GM12864 (cell line): ENCODE results near the gene GNAS.

Experiments used
- DNase-seq: peaks from one replicate; pipeline ENCODE4 v3.0.0-alpha.2; 2011; ENCODE audit warnings: low read depth
- H3K4me3 ChIP-seq: 2 replicates; pipeline ENCODE4 v1.5.1; 2011; ENCODE audit warnings: mild to moderate bottlenecking, low read depth, low read length, control low read depth
- TF ChIP-seq, protein P1 (sequence below): IDR thresholded peaks from 2 replicates; pipeline ENCODE4 v1.5.1; 2011; ENCODE audit warnings: low read depth, mild to moderate bottlenecking, moderate library complexity, low read length, control low read depth, inconsistent platforms; ENCODE audit errors: missing control alignments

Gene GNAS

DNA sequence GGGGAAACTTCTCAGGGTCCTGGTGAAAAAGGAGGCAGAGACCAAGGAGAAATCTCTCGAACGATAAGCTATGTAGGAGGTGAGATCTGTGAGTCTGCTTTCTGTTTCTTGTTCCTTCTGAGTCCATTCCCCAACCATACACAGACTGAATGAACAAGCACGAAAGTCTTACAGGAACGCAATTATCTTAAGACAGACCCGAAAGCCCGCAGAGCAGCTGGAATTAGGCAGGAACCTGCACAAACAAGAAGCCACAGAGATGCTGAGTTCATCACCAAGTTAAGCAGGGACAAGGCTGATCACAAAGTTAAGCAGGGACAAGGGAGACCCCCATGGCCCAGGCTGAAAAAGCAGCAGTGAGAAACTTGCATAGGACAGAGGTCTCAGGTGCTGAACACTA, 107.1 kb downstream of the GNAS start:
- no peak overlapping the region for H3K4me3 ChIP-seq
- TF ChIP-seq, protein P1, sequence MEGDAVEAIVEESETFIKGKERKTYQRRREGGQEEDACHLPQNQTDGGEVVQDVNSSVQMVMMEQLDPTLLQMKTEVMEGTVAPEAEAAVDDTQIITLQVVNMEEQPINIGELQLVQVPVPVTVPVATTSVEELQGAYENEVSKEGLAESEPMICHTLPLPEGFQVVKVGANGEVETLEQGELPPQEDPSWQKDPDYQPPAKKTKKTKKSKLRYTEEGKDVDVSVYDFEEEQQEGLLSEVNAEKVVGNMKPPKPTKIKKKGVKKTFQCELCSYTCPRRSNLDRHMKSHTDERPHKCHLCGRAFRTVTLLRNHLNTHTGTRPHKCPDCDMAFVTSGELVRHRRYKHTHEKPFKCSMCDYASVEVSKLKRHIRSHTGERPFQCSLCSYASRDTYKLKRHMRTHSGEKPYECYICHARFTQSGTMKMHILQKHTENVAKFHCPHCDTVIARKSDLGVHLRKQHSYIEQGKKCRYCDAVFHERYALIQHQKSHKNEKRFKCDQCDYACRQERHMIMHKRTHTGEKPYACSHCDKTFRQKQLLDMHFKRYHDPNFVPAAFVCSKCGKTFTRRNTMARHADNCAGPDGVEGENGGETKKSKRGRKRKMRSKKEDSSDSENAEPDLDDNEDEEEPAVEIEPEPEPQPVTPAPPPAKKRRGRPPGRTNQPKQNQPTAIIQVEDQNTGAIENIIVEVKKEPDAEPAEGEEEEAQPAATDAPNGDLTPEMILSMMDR = no peak
- DNase-seq = no peak
